Hepatocyte (in vitro differentiated cells): Measurements from ENCODE around the gene CLIP2.

ENCODE experiments used
- EZH2phosphoT487 ChIP-seq: fragments of 200-600 bp; sonication (generic); IDR thresholded peaks from one replicate; pipeline ENCODE4 v1.6.1; 2018; ENCODE audit warnings: antibody characterized with exemption, mild to moderate bottlenecking, low read depth, moderate library complexity; ENCODE audit not compliant: unreplicated experiment, severe bottlenecking
- TF ChIP-seq, protein P1 (sequence below): fragments of 200-600 bp; sonication (generic); IDR thresholded peaks from 2 replicates; pipeline ENCODE4 v1.5.1; 2016; ENCODE audit warnings: antibody characterized with exemption, mild to moderate bottlenecking; ENCODE audit not compliant: poor library complexity

GRCh38 chr7:74405191-74405898 is 116.1 kb downstream of the CLIP2 start:
- TF ChIP-seq, protein P1, sequence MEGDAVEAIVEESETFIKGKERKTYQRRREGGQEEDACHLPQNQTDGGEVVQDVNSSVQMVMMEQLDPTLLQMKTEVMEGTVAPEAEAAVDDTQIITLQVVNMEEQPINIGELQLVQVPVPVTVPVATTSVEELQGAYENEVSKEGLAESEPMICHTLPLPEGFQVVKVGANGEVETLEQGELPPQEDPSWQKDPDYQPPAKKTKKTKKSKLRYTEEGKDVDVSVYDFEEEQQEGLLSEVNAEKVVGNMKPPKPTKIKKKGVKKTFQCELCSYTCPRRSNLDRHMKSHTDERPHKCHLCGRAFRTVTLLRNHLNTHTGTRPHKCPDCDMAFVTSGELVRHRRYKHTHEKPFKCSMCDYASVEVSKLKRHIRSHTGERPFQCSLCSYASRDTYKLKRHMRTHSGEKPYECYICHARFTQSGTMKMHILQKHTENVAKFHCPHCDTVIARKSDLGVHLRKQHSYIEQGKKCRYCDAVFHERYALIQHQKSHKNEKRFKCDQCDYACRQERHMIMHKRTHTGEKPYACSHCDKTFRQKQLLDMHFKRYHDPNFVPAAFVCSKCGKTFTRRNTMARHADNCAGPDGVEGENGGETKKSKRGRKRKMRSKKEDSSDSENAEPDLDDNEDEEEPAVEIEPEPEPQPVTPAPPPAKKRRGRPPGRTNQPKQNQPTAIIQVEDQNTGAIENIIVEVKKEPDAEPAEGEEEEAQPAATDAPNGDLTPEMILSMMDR = peak; percentile 22
- TF ChIP-seq EZH2phosphoT487 = no peak
